IMR-90 (cell line): ENCODE results near the gene PET100. TPM values are rescaled to one million over a fixed set of nuclear protein-coding genes. Genes with fewer than 3 reads are reported as not detected.
A peak's percentile ranks its signal among the peaks of the same experiment; 100 is the strongest.

Experiments
- MAZ ChIP-seq: IDR thresholded peaks from 2 replicates; pipeline ENCODE4 v1.6.1; 2012; ENCODE audit warnings: low read depth, mild to moderate bottlenecking, low read length, improper control_type of control experiment, moderate library complexity, borderline replicate concordance
- MXI1 ChIP-seq: IDR thresholded peaks from 2 replicates; pipeline ENCODE4 v1.6.1; 2012; ENCODE audit warnings: low read depth, mild to moderate bottlenecking, low read length, moderate library complexity, borderline replicate concordance
- SMC3 ChIP-seq: fragments of 150-350 bp; IDR thresholded peaks from 2 replicates; pipeline ENCODE4 v1.6.1; 2016; ENCODE audit warnings: low read depth, mild to moderate bottlenecking, antibody characterized with exemption, low read length, moderate library complexity
- microRNA-seq, 2 experiments: library from miRNA; stranded (forward) in 1 of 2; unstranded in 1 of 2; fragments of 10-50 nt in 1 of 2; fragments of <30 nt in 1 of 2; gene quantifications in 1 of 2; microRNA quantifications in 1 of 2; one replicate each; pipeline versions ENCODE3 to v1.1.0; 2013 to 2020; ENCODE audit not compliant: insufficient read depth in 1 of 2, insufficient read length in 1 of 2, unreplicated experiment in 1 of 2
- polyA plus RNA-seq, 3 experiments: library from polyadenylated mRNA; depleted of rRNA; stranded (reverse); fragments of >200 nt; gene quantifications; 2 replicates each; pipeline ENCODE4 v1.2.3, GENCODE V29; 2012; ENCODE audit warnings: low replicate concordance in 1 of 3
- small RNA-seq, 5 experiments: library from RNA; depleted of rRNA; stranded (forward); fragments of <200 nt; gene quantifications; one replicate each; pipeline ENCODE3, GENCODE V24; 2012
- total RNA-seq: library from RNA; depleted of rRNA; stranded (reverse); fragments of >200 nt; gene quantifications from 2 replicates; pipeline ENCODE4 v1.2.3, GENCODE V29; 2012; rRNA removed

Gene PET100
- total and polyA plus RNA-seq, 2 of the 4 experiments (the other 2 are of a cell fraction) = 1.4 to 31.4 TPM

DNA sequence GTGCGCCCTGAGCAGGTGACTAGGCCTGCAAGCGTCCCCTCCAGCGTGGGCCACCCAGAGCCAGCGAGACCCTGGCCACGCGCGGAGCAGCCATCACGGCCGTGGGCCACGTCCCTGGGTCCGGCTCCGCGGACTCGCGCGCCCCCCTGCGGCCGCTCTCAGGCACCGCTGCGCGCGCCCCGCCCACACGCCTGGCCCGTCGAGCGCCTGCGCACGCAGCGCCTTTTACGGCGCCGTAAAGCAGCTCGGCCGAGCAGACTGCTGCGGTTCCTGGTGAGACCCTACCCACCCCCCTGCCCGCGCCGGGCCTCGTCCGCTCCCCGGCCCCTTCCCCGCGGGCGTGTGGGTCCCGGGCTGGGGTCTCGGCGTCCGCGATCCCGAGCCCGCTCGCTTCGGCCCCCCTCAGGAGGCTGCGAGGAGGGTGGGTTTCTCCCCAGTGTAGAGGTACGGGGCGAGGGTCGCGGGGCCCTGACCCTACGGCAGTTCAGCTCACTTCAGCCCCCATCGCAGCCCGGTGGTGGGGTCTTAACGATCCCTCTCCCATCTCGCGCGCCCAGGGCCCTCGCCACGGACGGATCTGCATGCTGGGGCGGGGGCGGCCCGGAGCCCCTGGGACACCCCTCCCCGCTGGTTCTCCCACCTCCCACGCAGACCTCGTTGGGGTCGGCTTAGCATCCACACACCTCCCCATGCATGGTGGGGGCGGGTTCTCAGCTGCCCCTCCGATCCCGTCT is 51.2 kb downstream of the PET100 start, which contains the start of gene TRAPPC5 (continued):
- TF ChIP-seq MXI1 (0 out of 2 replicates have a peak, but pooled peaks have one; percentile 25), SMC3 (peak; percentile 70), MAZ (peak; percentile 76; the same call in 1 of the 2 replicates)

Small RNA genes lying within 50 kb of the gene (microRNA-seq; reads per million reads assigned to microRNA genes)
- 0 reads per million in 2 experiments for gene MIR6792

Small RNA genes lying within 50 kb of the gene (small RNA-seq; reads per million reads assigned to genes)
- 0 reads per million in 5 experiments for gene MIR6792

Other genes starting within 250 kb of the PET100 start
- 0.72 and 1.1 TPM in 2 replicates for gene PEX11G, start 140.8 kb upstream of the PET100 start, total RNA-seq
- gene PEX11G, start 140.8 kb upstream of the PET100 start, polyA plus RNA-seq (2012; rRNA removed) = 1.7 and 1.9 TPM in 2 replicates
- 5.4 and 9.2 TPM in 2 replicates for gene ZNF358, start 113.7 kb upstream of the PET100 start, total RNA-seq
- 30.7 and 34.9 TPM in 2 replicates for gene ZNF358, start 113.7 kb upstream of the PET100 start, polyA plus RNA-seq (2012; rRNA removed)
- 2.5 and 3.4 TPM in 2 replicates for gene MCOLN1, start 107.2 kb upstream of the PET100 start, total RNA-seq
- 19.6 and 24.3 TPM in 2 replicates for gene MCOLN1, start 107.2 kb upstream of the PET100 start, polyA plus RNA-seq (2012; rRNA removed)
- 17.9 and 20.0 TPM in 2 replicates for gene PNPLA6, start 94.1 kb upstream of the PET100 start, total RNA-seq
- 52.7 and 55.6 TPM in 2 replicates for gene PNPLA6, start 94.1 kb upstream of the PET100 start, polyA plus RNA-seq (2012; rRNA removed)
- gene CAMSAP3, start 33.9 kb upstream of the PET100 start, total RNA-seq = not detected in 2 replicates
- not detected in 2 replicates for gene CAMSAP3, start 33.9 kb upstream of the PET100 start, polyA plus RNA-seq (2012; rRNA removed)
- gene XAB2, start 248 bp upstream of the PET100 start, total RNA-seq = 28.1 and 29.9 TPM in 2 replicates
- gene XAB2, start 248 bp upstream of the PET100 start, polyA plus RNA-seq (2012; rRNA removed) = 34.4 and 39.4 TPM in 2 replicates
- not detected in 2 replicates for gene PCP2, start 3.9 kb downstream of the PET100 start, total RNA-seq
- not detected in 2 replicates for gene PCP2, start 3.9 kb downstream of the PET100 start, polyA plus RNA-seq (2012; rRNA removed)
- 3.9 and 8.6 TPM in 2 replicates for gene STXBP2, start 7.3 kb downstream of the PET100 start, total RNA-seq
- gene STXBP2, start 7.3 kb downstream of the PET100 start, polyA plus RNA-seq (2012; rRNA removed) = 12.5 and 12.6 TPM in 2 replicates
- gene RETN, start 39.3 kb downstream of the PET100 start, total RNA-seq = not detected in 2 replicates
- gene RETN, start 39.3 kb downstream of the PET100 start, polyA plus RNA-seq (2012; rRNA removed) = not detected in 2 replicates
- not detected in 2 replicates for gene MCEMP1, start 47.3 kb downstream of the PET100 start, total RNA-seq
- 0.15 TPM in 1 of 2 replicates, not detected in the other for gene MCEMP1, start 47.3 kb downstream of the PET100 start, polyA plus RNA-seq (2012; rRNA removed)
- 54.7 and 73.0 TPM in 2 replicates for gene TRAPPC5, start 51.0 kb downstream of the PET100 start, total RNA-seq
- 109 and 185 TPM in 2 replicates for gene TRAPPC5, start 51.0 kb downstream of the PET100 start, polyA plus RNA-seq (2012; rRNA removed)
- not detected in 2 replicates for gene FCER2, start 72.3 kb downstream of the PET100 start, total RNA-seq
- not detected in 2 replicates for gene FCER2, start 72.3 kb downstream of the PET100 start, polyA plus RNA-seq (2012; rRNA removed)
- gene CLEC4G, start 102.3 kb downstream of the PET100 start, total RNA-seq = not detected in 2 replicates
- not detected in 2 replicates for gene CLEC4G, start 102.3 kb downstream of the PET100 start, polyA plus RNA-seq (2012; rRNA removed)
- gene CD209, start 117.7 kb downstream of the PET100 start, total RNA-seq = not detected in 2 replicates
- gene CD209, start 117.7 kb downstream of the PET100 start, polyA plus RNA-seq (2012; rRNA removed) = not detected in 2 replicates
- gene CLEC4M, start 133.4 kb downstream of the PET100 start, total RNA-seq = not detected in 2 replicates
- not detected in 2 replicates for gene CLEC4M, start 133.4 kb downstream of the PET100 start, polyA plus RNA-seq (2012; rRNA removed)
- 12.7 and 15.0 TPM in 2 replicates for gene EVI5L, start 200.4 kb downstream of the PET100 start, total RNA-seq
- gene EVI5L, start 200.4 kb downstream of the PET100 start, polyA plus RNA-seq (2012; rRNA removed) = 14.6 and 15.0 TPM in 2 replicates
- gene PRR36, start 244.6 kb downstream of the PET100 start, total RNA-seq = not detected in 2 replicates
- 0.02 and 0.06 TPM in 2 replicates for gene PRR36, start 244.6 kb downstream of the PET100 start, polyA plus RNA-seq (2012; rRNA removed)